ENCODE data around the gene TNRC6A. TPM values are rescaled to one million over a fixed set of nuclear protein-coding genes. Genes with fewer than 3 reads are reported as not detected.
"Not testable (repeated sequence)": the region's sequence is repeated elsewhere in the genome, so short reads cannot be mapped to it uniquely, and the experiment has no call there.

TNRC6A gene
- total RNA-seq, 2 donors from 2014 or later: 23.5 to 24.4 TPM

DNA sequence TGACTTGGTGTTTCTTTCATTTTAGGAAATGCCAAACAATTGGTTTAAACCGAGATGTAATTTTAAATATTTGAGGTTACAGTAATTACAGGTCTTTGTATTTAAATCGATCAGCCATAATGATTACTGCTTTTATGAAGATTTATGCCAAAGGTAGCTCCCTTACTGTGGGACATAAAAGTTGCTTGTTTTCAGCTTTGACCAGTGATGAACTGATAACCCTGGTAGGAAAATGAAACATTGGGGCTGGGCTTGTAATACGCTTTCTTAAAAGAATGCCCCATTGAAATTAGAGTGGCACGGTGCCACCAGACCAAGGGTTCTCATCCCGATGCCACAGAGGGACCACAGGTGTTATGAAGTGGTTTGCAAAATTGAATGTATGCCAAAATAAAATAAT is 7.3 kb downstream of the TNRC6A start:
- Histone ChIP-seq H3K9me3 (no peaks in the 10 kb centered on the region), H3K27ac (peak overlapping the region; percentile 43 to 55), H3K4me3 (no peak overlapping the region), H3K4me1 (peaks cover 0 to 93% of the 10 kb centered on the region in 2 donors), H3K27me3 (no peaks in the 10 kb centered on the region), H3K36me3 (peaks cover 18% of the 10 kb centered on the region)
- TF ChIP-seq, protein P1, sequence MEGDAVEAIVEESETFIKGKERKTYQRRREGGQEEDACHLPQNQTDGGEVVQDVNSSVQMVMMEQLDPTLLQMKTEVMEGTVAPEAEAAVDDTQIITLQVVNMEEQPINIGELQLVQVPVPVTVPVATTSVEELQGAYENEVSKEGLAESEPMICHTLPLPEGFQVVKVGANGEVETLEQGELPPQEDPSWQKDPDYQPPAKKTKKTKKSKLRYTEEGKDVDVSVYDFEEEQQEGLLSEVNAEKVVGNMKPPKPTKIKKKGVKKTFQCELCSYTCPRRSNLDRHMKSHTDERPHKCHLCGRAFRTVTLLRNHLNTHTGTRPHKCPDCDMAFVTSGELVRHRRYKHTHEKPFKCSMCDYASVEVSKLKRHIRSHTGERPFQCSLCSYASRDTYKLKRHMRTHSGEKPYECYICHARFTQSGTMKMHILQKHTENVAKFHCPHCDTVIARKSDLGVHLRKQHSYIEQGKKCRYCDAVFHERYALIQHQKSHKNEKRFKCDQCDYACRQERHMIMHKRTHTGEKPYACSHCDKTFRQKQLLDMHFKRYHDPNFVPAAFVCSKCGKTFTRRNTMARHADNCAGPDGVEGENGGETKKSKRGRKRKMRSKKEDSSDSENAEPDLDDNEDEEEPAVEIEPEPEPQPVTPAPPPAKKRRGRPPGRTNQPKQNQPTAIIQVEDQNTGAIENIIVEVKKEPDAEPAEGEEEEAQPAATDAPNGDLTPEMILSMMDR (IDR thresholded peaks at IDR 0.05): no peak
- DNase-seq (ENCODE audit: low spot score): no peak

DNA sequence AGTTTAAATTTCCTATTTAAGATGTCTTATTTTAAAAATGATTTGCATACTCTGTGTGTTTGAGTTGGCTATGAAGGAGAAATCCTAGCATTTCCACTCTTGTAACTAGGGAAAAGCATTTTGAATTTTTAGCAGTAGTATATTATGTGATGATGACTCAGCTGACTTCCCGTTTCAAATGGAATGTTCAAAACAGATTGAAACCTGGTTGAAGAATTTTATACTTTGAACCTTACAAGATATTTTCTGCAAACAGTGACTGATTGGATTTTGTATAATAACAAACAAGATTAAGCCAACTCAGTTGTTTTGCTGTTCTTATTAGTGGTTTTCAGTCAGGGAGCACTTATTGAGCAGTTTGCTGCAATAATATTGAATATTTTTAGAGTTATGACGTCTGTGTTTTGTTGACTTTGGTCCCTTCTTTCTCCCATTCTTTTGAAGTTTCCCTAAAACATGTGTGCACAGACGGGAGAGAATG is 8.0 kb downstream of the TNRC6A start:
- H3K27me3 ChIP-seq: no peaks in the 10 kb centered on the region
- peak overlapping the region; percentile 43 to 55 for H3K27ac ChIP-seq
- peaks cover 0 to 93% of the 10 kb centered on the region in 2 donors for H3K4me1 ChIP-seq
- no peaks in the 10 kb centered on the region for H3K9me3 ChIP-seq
- TF ChIP-seq, protein P1 (IDR thresholded peaks at IDR 0.05): no peak
- H3K4me3 ChIP-seq: no peak overlapping the region
- DNase-seq (ENCODE audit: low spot score): no peak
- peaks cover 16% of the 10 kb centered on the region for H3K36me3 ChIP-seq

DNA sequence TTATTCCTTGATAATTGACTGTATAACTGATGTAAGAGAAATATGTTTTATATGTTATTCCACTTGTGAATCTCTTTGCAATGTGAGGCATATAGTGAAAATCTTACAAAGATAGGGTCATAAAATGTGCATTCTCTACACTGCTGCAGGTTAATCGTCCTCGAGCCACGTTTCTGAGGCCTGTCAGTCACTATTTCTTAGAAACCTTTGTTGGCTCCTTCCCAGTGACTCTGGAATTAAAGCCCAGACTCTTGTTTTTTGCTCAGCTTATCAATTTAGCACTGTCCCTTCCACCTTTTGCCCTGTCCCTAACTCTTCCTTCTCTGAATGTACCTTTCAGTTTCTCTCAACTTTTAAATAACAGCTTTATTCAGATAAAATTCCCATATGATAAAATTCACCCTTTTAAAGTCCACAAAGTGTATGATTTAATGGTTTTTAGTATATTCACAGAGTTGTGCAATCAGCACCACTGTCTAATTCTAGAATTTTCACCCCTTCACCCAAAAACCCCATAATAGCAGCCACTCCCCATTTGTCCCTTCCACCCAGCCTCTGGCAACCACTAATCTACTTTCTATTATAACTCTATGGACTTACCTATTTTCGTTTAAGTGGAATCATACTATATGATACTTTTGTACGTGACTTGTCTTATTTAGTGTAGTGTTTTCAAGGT is 8.6 kb downstream of the TNRC6A start:
- H3K4me3 ChIP-seq: no peak overlapping the region

DNA sequence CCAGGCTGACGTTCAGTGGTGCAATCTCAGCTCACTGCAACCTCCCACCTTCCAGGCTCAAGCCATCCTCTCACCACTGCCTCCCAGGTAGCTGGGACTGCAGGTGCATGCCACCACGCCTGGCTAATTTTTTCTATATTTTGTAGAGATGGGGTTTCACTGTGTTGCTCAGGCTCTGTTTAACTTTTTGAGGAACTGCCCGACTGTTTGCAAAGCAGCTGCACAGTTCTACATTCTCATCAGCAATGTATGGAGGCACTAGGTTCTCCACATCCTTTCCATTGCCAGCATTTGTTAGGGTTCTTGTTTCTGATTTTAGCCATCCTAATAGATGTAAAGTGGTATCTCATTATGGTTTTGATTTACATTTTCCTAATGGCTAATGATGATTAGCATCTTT is 9.4 kb downstream of the TNRC6A start:
- TF ChIP-seq, protein P1 (IDR thresholded peaks at IDR 0.05): no peak
- Histone ChIP-seq H3K36me3 (peaks cover 1% of the 10 kb centered on the region), H3K27ac (no peak overlapping the region), H3K4me1 (peaks cover 0 to 93% of the 10 kb centered on the region in 2 donors), H3K4me3 (no peak overlapping the region), H3K9me3 (no peaks in the 10 kb centered on the region), H3K27me3 (no peaks in the 10 kb centered on the region)
- no peak for DNase-seq (ENCODE audit: low spot score)

More for the DNA sequence above, 8.6 kb downstream of the TNRC6A start:
- Histone ChIP-seq H3K4me1 (peaks cover 0 to 93% of the 10 kb centered on the region in 2 donors), H3K27ac (peak overlapping the region; percentile 43 to 55), H3K36me3 (peaks cover 10% of the 10 kb centered on the region), H3K27me3 (no peaks in the 10 kb centered on the region), H3K9me3 (no peaks in the 10 kb centered on the region)
- DNase-seq (ENCODE audit: low spot score): no peak
- TF ChIP-seq, protein P1 (IDR thresholded peaks at IDR 0.05): no peak

DNA sequence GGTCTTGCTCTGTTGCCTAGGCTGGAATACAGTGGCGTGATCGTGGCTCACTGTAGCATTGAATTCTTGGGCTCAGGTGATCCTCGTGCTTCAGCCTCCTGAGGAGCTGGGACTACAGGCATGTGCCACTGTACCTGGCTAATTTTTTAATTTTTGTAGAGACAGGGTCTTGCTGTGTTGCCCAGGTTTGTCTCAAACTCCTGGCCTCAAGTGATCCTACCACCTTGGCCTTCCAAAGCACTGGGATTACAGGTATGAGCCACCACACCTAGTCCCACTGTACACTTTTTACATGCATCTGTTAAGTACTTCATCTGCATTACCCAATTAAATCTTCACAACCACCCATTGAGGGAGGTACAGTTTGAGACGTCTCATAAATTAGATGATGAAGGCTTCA is 12.4 kb downstream of the TNRC6A start:
- Histone ChIP-seq H3K4me1 (peaks cover 0 to 91% of the 10 kb centered on the region in 2 donors), H3K36me3 (no peaks in the 10 kb centered on the region), H3K27me3 (no peaks in the 10 kb centered on the region), H3K9me3 (no peaks in the 10 kb centered on the region), H3K4me3 (no peak overlapping the region), H3K27ac (no peak overlapping the region)
- no peak for DNase-seq (ENCODE audit: low spot score)
- TF ChIP-seq, protein P1 (IDR thresholded peaks at IDR 0.05): no peak

DNA sequence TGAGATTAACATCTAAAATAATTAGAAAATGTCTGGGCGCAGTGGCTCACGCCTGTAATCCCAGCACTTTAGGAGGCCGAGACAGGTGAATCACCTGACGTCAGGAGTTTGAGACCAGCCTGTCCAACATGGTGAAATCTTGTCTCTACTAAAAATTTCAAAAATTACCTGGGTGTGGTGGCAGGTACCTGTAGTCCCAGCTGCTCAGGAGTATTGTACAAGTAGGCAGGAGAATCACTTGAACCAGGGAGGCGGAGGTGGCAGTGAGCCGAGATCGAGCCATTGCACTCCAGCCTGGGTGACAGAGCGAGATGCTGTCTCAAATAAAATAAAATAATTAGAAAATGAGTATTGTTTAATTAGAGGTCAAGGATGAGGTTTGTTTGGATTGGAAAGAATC is 13.2 kb downstream of the TNRC6A start:
- H3K4me3 ChIP-seq; H3K27me3 ChIP-seq; H3K9me3 ChIP-seq; H3K36me3 ChIP-seq; H3K27ac ChIP-seq; DNase-seq (ENCODE audit: low spot score): not testable (repeated sequence)
- H3K4me1 ChIP-seq: peaks cover 0 to 92% of the 10 kb centered on the region in 2 donors

All from right atrium auricular region (tissue), 2 donors.